Urinary bladder (tissue), 4 donors: Measurements from ENCODE around the gene FARP2. TPM values are rescaled to one million over a fixed set of nuclear protein-coding genes. Genes with fewer than 3 reads are reported as not detected.

Experiments used
- DNase-seq: peaks from one replicate; pipeline ENCODE4 v3.0.0-alpha.2; 2015; ENCODE audit errors: extremely low spot score
- H3K27ac ChIP-seq: one replicate; pipeline ENCODE4 v1.5.1; 2013; ENCODE audit warnings: low read depth, mild to moderate bottlenecking, moderate library complexity
- H3K36me3 ChIP-seq: one replicate; pipeline ENCODE4 v1.6.1; 2013; ENCODE audit warnings: mild to moderate bottlenecking, moderate library complexity; ENCODE audit not compliant: insufficient read depth
- H3K4me1 ChIP-seq: one replicate; pipeline ENCODE4 v1.6.1; 2013; ENCODE audit warnings: mild to moderate bottlenecking, moderate library complexity; ENCODE audit not compliant: insufficient read depth
- H3K4me3 ChIP-seq: one replicate; pipeline ENCODE4 v1.5.1; 2013; ENCODE audit warnings: low read depth, low read length
- WGBS: extraction: QIAGEN DNeasy Blood & Tissue Kit; methylation state at CpG from one replicate; pipeline ENCODE4 v1.1.7; 2013; 5-methylcytosine and 5-hydroxymethylcytosine counted together
- polyA plus RNA-seq: library from polyadenylated mRNA; stranded (reverse); fragments of 200-250 nt; gene quantifications from one replicate; pipeline ENCODE4 v1.2.3, GENCODE V29; 2013
- total RNA-seq: library from RNA; depleted of rRNA; stranded (reverse); fragments of >200 nt; gene quantifications from one replicate; pipeline ENCODE4 v1.2.3, GENCODE V29; 2014
- donor health status: healthy with polysubstance abuse.
- donor health status: healthy.

The FARP2 gene
- total and polyA plus RNA-seq, 2 donors: 16.2 to 51.7 TPM

GRCh38 chr2:241492174-241492565 is 136.1 kb downstream of the FARP2 start:
- no peaks in the 10 kb centered on the region for H3K36me3 ChIP-seq
- WGBS: 91% methylated on average over 7 of the region's 7 CpGs
- H3K4me1 ChIP-seq: no peaks in the 10 kb centered on the region
- DNase-seq: no peak
- H3K27ac ChIP-seq: no peak overlapping the region
- no peak overlapping the region for H3K4me3 ChIP-seq

GRCh38 chr2:241493092-241493491 is 137.0 kb downstream of the FARP2 start:
- no peaks in the 10 kb centered on the region for H3K36me3 ChIP-seq
- 88% methylated on average over 10 of the region's 10 CpGs for WGBS
- DNase-seq: no peak
- H3K4me1 ChIP-seq: no peaks in the 10 kb centered on the region
- H3K27ac ChIP-seq: no peak overlapping the region
- no peak overlapping the region for H3K4me3 ChIP-seq

GRCh38 chr2:241494311-241494908 is 138.3 kb downstream of the FARP2 start:
- WGBS: 78% methylated on average over 16 of the region's 16 CpGs
- no peaks in the 10 kb centered on the region for H3K36me3 ChIP-seq
- no peaks in the 10 kb centered on the region for H3K4me1 ChIP-seq
- no peak overlapping the region for H3K27ac ChIP-seq
- H3K4me3 ChIP-seq: no peak overlapping the region
- DNase-seq: no peak

GRCh38 chr2:241495172-241496002 is 139.3 kb downstream of the FARP2 start:
- DNase-seq: no peak
- no peak overlapping the region for H3K4me3 ChIP-seq
- H3K4me1 ChIP-seq: no peaks in the 10 kb centered on the region
- WGBS: 79% methylated on average over 34 of the region's 34 CpGs
- no peaks in the 10 kb centered on the region for H3K36me3 ChIP-seq
- no peak overlapping the region for H3K27ac ChIP-seq

- Histone ChIP-seq H3K4me3 (no peak overlapping the region), H3K27ac (no peak overlapping the region), H3K36me3 (peaks cover under 1% of the 10 kb centered on the region), H3K4me1 (no peaks in the 10 kb centered on the region)
- 93% methylated on average over 28 of the region's 28 CpGs for WGBS
- no peak for DNase-seq
Observed at GRCh38 chr2:241496003-241496707, 140.1 kb downstream of the FARP2 start.

GRCh38 chr2:241496904-241497877 is 141.1 kb downstream of the FARP2 start:
- H3K27ac ChIP-seq: no peak overlapping the region
- H3K4me3 ChIP-seq: no peak overlapping the region
- peaks cover 2% of the 10 kb centered on the region for H3K36me3 ChIP-seq
- no peaks in the 10 kb centered on the region for H3K4me1 ChIP-seq
- 84% methylated on average over 29 of the region's 29 CpGs for WGBS
- DNase-seq: no peak

GRCh38 chr2:241498115-241499070 is 142.3 kb downstream of the FARP2 start:
- WGBS: 91% methylated on average over 36 of the region's 36 CpGs
- Histone ChIP-seq H3K27ac (no peak overlapping the region), H3K36me3 (peaks cover 2% of the 10 kb centered on the region), H3K4me3 (no peak overlapping the region), H3K4me1 (no peaks in the 10 kb centered on the region)
- DNase-seq: no peak

GRCh38 chr2:241499146-241499965 is 143.3 kb downstream of the FARP2 start:
- H3K4me3 ChIP-seq: no peak overlapping the region
- no peak for DNase-seq
- H3K27ac ChIP-seq: no peak overlapping the region
- whole genome bisulfite sequencing: 85% methylated on average over 28 of the region's 28 CpGs
- no peaks in the 10 kb centered on the region for H3K4me1 ChIP-seq
- peaks cover 2% of the 10 kb centered on the region for H3K36me3 ChIP-seq

GRCh38 chr2:241500016-241500415 is 143.9 kb downstream of the FARP2 start:
- Histone ChIP-seq H3K4me1 (no peaks in the 10 kb centered on the region), H3K36me3 (peaks cover 2% of the 10 kb centered on the region), H3K27ac (no peak overlapping the region), H3K4me3 (no peak overlapping the region)
- WGBS: 91% methylated on average over 10 of the region's 10 CpGs
- DNase-seq: no peak

GRCh38 chr2:241500431-241500975 is 144.4 kb downstream of the FARP2 start:
- WGBS: 85% methylated on average over 12 of the region's 12 CpGs
- no peak overlapping the region for H3K27ac ChIP-seq
- H3K36me3 ChIP-seq: peaks cover 2% of the 10 kb centered on the region
- no peak for DNase-seq
- H3K4me3 ChIP-seq: no peak overlapping the region
- H3K4me1 ChIP-seq: no peaks in the 10 kb centered on the region

GRCh38 chr2:241501099-241501541 is 145.0 kb downstream of the FARP2 start:
- 91% methylated on average over 12 of the region's 12 CpGs for WGBS
- H3K36me3 ChIP-seq: peaks cover 2% of the 10 kb centered on the region
- DNase-seq: no peak

More at GRCh38 chr2:241501099-241501541, 145.0 kb downstream of the FARP2 start:
- H3K4me3 ChIP-seq: no peak overlapping the region
- no peak overlapping the region for H3K27ac ChIP-seq
- no peaks in the 10 kb centered on the region for H3K4me1 ChIP-seq
